Ammon's horn (tissue), 1 donor: ENCODE results near the gene MYLK3.

Experiments used
- DNase-seq: peaks from one replicate; pipeline ENCODE4 v3.0.0-alpha.2; 2016; ENCODE audit warnings: low spot score

MYLK3 gene

DNA sequence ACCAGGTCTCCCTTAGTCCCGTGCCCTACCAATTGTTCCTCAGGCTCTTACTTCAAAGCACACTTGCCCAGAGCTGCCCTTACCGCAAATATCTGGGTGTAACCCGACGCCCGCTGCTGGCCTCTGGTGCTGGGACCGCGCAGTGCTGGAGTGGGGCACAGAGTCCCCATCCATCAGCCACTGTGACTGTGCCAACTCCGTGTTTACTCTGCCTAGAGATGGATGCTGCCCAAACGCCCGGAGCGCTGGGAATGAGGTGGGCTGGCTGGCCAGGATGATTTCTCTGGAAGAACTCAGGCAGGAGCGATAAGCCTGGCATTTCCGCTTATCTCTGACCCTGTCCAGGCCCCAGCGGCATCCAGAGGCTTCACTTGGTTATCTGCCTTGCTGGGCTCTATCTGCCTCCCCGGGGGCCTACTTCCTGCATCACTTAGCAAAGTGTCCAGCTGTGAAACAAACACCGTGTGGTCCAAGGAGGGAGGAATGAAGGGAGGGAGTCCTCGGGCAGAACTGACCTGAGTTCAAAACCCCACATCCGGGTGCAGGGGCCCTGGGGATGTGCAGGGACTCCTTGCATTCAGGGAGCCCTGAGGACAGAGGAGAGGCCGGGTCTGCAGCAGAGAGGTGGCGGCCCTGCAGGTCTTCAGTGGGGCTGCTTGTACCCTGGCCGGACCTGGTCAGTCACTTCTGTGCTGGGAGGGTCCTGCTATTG is 9.4 kb upstream of the MYLK3 start:
- DNase-seq, result no peak

DNA sequence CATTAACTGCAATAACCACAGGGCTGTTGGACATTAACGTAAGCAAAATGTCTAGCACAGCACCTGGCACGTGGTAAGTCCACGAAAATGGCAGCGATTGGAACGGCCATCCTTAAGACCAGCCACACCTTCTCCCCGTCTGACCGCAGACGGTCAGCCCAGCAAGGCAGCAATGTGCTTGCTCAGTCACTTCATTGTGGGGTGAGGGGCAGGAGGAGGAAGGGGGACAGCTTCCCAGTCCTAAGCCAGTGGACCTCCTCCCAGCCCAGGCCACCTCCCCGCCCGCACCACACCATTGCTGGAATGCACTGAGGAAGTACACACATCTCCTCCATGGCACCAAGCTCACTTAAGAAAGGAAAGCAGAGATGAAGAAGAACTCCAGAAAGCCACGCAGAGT is 8.6 kb upstream of the MYLK3 start:
- no peak for DNase-seq

- no peak for DNase-seq
These were observed 4.9 kb upstream of the MYLK3 start for GRCh38 chr16:46753015-46753414.

GRCh38 chr16:46751381-46751780 is 3.2 kb upstream of the MYLK3 start:
- no peak for DNase-seq

- DNase-seq, result no peak
These were observed 896 bp upstream of the MYLK3 start for GRCh38 chr16:46748775-46749705.

- DNase-seq, result no peak
These were observed 1.0 kb downstream of the MYLK3 start for GRCh38 chr16:46746821-46747776.

DNA sequence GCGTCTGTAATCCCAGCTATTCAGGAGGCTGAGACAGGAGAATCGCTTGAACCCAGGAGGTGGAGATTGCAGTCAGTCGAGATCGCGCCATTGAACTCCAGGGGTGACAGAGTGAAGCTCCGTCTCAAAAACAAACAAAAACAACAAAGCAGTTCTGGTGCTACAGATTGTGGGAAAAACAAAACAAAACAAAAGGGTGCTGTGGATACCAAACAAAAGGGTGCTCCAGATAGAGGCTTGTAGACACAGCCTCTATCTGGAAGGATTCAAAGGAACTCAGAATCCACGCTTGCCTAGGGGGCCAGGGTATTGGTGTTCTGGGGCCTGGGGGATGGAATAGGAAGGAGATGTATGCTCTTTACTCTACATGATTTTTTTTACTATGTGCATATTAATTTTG is 2.5 kb downstream of the MYLK3 start:
- no peak for DNase-seq

DNA sequence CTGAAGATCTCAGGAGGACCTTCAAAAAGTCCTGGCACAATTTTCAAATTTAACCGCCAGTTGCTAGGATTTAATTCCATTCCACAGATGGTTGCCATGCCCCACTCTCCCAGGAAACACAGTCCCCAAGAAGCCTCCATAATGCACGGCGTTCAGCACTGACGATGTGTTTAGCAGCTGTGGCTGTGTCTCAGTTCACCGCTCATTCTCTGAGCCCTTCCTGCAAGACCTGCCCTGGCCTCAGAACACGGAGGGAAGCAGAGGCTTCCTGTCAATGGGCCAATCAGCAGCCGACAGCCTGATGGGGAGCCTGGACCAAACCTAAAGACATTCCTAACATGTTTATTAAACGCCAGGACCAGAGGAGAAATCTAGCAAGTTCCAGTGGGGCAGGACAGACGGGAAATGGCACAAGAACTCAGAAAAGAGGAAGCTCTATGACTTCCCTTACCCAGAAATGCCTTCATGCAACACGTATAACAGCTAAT is 4.9 kb downstream of the MYLK3 start:
- DNase-seq, result peak; percentile 46

GRCh38 chr16:46739934-46740333 is 8.2 kb downstream of the MYLK3 start:
- DNase-seq, result no peak

DNA sequence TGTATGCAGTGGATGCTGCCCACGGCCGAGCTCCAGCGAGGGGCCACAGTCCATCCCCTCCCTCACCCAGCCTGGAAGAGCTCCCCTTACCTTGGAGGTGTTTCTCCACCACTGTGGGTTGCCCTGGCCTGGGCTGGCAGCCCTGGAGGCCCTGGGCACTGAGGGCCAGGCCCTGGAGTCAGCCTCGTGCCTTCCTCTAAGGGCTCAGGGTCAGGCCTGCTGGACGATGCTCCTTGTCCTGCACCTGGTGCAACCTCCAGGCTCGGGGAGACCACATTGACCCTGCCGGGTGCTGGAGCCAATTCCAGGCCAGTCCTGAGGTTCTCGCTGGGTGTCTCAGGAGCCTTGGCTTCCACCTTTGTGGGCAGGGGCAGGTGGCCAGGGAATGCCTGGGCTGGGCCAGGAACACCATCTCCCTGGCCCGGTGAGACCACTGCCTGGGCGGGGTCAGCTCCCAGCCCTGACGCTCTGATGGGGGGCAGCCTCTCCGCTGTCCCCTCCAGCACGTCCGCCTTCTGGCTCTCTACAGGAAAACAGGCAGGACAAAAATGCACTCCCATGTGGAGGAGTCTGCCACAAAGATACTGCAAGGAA is 10.4 kb downstream of the MYLK3 start:
- DNase-seq, result no peak

GRCh38 chr16:46736695-46737094 is 11.4 kb downstream of the MYLK3 start:
- DNase-seq, result no peak

GRCh38 chr16:46733319-46733830 is 14.8 kb downstream of the MYLK3 start:
- DNase-seq, result no peak

GRCh38 chr16:46732561-46732960 is 15.6 kb downstream of the MYLK3 start:
- no peak for DNase-seq

GRCh38 chr16:46731691-46732555 is 16.2 kb downstream of the MYLK3 start:
- no peak for DNase-seq

- DNase-seq, result no peak
These were observed 17.1 kb downstream of the MYLK3 start for GRCh38 chr16:46730801-46731690.

DNA sequence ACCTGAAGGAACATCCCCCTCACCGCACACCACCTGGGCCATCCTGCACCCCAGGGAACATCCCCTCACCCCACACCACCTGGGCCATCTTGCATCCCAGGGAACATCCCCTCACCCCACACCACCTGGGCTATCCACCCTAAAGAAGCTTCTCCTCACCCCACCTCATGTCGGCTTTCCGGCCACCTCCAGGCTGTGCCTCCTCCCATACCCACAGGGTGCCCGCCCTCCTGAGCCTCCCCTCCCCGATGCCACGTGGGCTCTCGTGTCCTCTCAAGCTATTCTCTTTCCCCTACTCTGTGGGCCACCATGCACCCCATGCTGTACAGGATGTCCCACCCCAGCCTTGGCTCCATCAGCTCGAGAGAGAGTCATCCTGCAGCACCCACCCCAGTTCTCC is 18.0 kb downstream of the MYLK3 start:
- no peak for DNase-seq

GRCh38 chr16:46729326-46729995 is 18.7 kb downstream of the MYLK3 start:
- no peak for DNase-seq

- DNase-seq, result no peak
These were observed 19.3 kb downstream of the MYLK3 start for GRCh38 chr16:46728806-46729205.

DNA sequence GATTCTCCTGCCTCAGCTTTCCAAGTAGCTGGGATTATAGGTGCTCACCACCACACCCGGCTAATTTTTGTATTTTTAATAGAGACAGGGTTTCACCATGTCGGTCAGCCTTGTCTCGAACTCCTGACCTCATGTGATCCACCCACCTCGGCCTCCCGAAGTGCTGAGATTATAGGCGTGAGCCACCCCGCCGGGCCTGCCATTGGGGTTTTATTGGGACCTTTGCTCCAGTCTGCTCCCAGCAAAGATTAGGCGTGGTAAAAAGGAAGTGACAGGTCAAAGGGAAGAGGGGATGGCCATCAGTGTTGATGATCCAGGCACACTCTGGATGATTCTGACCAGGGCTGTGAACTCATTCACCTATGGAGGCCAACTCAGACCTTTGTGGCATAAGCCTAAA is 20.5 kb downstream of the MYLK3 start:
- DNase-seq, result no peak
